Colonic mucosa (tissue), 4 donors: ENCODE results near the gene HOXB13. TPM values are rescaled to one million over a fixed set of nuclear protein-coding genes. Genes with fewer than 3 reads are reported as not detected.

Experiments
- DNase-seq: peaks from one replicate; pipeline ENCODE4 v3.0.0-alpha.2; 2020
- H3K27ac ChIP-seq: fragments of 200-600 bp; one replicate; pipeline ENCODE4 v1.8.0; 2021
- H3K27me3 ChIP-seq: fragments of 200-600 bp; one replicate; pipeline ENCODE4 v1.8.0; 2021
- H3K36me3 ChIP-seq: fragments of 200-600 bp; one replicate; pipeline ENCODE4 v1.8.0; 2021
- H3K4me1 ChIP-seq: fragments of 200-600 bp; one replicate; pipeline ENCODE4 v1.8.0; 2021; ENCODE audit warnings: mild to moderate bottlenecking
- H3K4me3 ChIP-seq: fragments of 200-600 bp; one replicate; pipeline ENCODE4 v1.8.0; 2021
- H3K9ac ChIP-seq, 2 donors: one replicate each; pipeline ENCODE4 v1.7.0; 2013; ENCODE audit warnings: control low read depth in 2 of 2, low read depth in 2 of 2, low read length in 2 of 2
- H3K9me3 ChIP-seq: fragments of 200-600 bp; one replicate; pipeline ENCODE4 v1.8.0; 2021
- intact Hi-C: fragments of 100-400 bp; cut with DNase I; formaldehyde crosslinking; loops from one replicate; pipeline ENCODE4 v1.14.1; 2022
- total RNA-seq, 2 donors: library from RNA; stranded (reverse); fragmentation: NEBNext Ultra II Directional in 1 of 2; extraction: Animal tissue kit (Norgen Biotek cat#: 25700) in 1 of 2; gene quantifications; one replicate each; pipeline ENCODE4 v1.2.1, GENCODE V29; 2021
- TF ChIP-seq, protein P1 (sequence below): fragments of 200-600 bp; IDR thresholded peaks from one replicate; pipeline ENCODE4 v1.8.0; 2022; ENCODE audit warnings: antibody characterized with exemption, mild to moderate bottlenecking
- donor health status: healthy.
- donor health status: DM: no; HTN: no; CAD: no.
- donor health status: DM: no; HTN: no; CAD: no.

Gene HOXB13
- total RNA-seq, 2 donors from 2014 or later = 82.9 to 122 TPM

DNA sequence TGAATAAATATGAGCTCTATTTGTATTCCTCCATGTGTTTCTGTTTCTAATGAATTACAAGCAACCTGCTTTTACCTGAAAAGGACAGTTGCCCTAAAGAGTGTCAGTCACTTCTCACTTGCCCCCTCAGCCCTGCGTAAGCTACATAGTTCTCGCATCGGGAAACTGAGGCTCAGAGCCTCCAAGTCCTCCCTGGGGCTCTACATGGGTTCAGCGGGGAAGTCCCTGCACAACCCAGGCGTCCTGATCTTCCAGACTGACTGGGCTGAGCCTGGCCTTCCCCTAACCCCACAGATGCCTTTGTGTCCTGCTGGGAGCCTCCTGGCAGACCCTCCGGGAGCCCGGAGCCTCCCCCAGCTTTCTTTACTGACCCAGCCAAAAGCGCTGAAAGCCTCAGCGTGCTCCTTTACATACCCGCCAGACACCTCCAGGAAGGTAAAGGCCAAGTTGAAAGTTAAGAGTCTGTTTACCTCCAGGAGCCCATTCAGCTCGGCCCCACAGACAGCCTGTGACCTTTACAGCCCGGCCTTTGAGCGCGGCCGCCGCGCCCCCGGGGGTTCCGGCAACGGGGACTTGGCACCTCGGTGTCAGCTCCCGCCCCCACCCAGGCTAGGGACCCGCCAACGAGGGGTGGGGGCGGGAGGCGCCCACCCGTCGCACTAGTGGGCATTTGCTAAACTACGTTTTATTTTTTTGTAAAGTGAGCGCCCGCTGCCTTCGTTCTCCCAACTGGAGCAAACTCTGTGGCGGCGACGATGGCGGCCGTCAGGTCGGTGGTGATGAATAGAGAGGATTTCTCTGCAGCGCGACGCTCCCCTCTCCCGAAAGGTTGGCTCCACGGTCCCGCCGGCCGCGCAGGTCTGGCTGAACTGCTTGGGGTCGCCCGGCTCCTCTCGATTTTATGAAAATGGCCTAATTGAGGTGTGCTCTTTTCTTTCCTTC is 4.4 kb upstream of the HOXB13 start:
- H3K4me1 ChIP-seq = no peaks in the 10 kb centered on the region
- H3K4me3 ChIP-seq = no peak overlapping the region
- no peak overlapping the region for H3K9ac ChIP-seq
- peak; percentile 70 for DNase-seq
- H3K27me3 ChIP-seq = peaks cover 31% of the 10 kb centered on the region
- TF ChIP-seq, protein P1, sequence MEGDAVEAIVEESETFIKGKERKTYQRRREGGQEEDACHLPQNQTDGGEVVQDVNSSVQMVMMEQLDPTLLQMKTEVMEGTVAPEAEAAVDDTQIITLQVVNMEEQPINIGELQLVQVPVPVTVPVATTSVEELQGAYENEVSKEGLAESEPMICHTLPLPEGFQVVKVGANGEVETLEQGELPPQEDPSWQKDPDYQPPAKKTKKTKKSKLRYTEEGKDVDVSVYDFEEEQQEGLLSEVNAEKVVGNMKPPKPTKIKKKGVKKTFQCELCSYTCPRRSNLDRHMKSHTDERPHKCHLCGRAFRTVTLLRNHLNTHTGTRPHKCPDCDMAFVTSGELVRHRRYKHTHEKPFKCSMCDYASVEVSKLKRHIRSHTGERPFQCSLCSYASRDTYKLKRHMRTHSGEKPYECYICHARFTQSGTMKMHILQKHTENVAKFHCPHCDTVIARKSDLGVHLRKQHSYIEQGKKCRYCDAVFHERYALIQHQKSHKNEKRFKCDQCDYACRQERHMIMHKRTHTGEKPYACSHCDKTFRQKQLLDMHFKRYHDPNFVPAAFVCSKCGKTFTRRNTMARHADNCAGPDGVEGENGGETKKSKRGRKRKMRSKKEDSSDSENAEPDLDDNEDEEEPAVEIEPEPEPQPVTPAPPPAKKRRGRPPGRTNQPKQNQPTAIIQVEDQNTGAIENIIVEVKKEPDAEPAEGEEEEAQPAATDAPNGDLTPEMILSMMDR = no peak
- no peaks in the 10 kb centered on the region for H3K9me3 ChIP-seq
- H3K27ac ChIP-seq = no peak overlapping the region
- no peaks in the 10 kb centered on the region for H3K36me3 ChIP-seq
- intact Hi-C loops = no loop called here

DNA sequence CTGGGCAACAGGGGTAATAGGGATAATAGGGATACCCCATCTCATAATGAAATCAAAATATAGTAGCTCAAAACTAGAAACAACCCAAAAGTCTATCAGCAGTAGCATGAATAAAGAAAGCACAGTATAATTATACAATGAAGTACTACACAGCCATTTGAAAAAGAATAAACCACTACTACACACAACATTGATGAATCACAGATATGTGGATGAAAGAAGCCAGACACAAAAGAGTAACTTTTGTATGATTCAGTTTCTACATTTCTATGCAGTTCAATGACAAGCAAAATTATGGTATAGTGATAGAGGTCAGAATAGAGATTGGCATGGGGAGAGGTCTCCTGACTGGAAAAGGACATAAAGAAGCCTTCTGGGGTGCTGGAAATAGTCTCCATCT is 2.8 kb upstream of the HOXB13 start:
- H3K4me1 ChIP-seq = no peaks in the 10 kb centered on the region
- no peak for DNase-seq
- H3K27me3 ChIP-seq = peaks cover 37% of the 10 kb centered on the region
- intact Hi-C loops = no loop called here
- no peak overlapping the region for H3K9ac ChIP-seq
- H3K4me3 ChIP-seq = no peak overlapping the region
- no peak overlapping the region for H3K27ac ChIP-seq
- TF ChIP-seq, protein P1 = no peak
- no peaks in the 10 kb centered on the region for H3K36me3 ChIP-seq
- H3K9me3 ChIP-seq = no peaks in the 10 kb centered on the region

DNA sequence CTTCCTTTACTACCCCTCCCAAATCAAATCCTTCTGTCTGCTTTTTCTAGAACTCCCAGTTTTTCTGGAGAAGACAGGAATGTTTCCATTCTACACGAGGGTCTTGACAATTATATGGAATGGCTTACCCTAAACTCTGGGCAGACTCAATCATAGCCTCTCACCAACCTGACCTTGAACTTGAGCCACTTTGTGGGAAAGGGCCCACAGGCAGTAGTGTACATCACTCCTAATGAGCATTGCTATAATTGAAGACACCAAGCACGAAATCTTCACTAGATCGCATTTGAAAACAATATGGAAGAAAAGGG is 1.6 kb upstream of the HOXB13 start:
- no peak overlapping the region for H3K4me3 ChIP-seq
- no peak overlapping the region for H3K9ac ChIP-seq
- intact Hi-C loops = no loop called here
- H3K27me3 ChIP-seq = peaks cover 46% of the 10 kb centered on the region
- H3K9me3 ChIP-seq = no peaks in the 10 kb centered on the region
- no peak for DNase-seq
- no peaks in the 10 kb centered on the region for H3K36me3 ChIP-seq
- no peaks in the 10 kb centered on the region for H3K4me1 ChIP-seq
- TF ChIP-seq, protein P1 = no peak
- peak overlapping the region; percentile 85 for H3K27ac ChIP-seq

DNA sequence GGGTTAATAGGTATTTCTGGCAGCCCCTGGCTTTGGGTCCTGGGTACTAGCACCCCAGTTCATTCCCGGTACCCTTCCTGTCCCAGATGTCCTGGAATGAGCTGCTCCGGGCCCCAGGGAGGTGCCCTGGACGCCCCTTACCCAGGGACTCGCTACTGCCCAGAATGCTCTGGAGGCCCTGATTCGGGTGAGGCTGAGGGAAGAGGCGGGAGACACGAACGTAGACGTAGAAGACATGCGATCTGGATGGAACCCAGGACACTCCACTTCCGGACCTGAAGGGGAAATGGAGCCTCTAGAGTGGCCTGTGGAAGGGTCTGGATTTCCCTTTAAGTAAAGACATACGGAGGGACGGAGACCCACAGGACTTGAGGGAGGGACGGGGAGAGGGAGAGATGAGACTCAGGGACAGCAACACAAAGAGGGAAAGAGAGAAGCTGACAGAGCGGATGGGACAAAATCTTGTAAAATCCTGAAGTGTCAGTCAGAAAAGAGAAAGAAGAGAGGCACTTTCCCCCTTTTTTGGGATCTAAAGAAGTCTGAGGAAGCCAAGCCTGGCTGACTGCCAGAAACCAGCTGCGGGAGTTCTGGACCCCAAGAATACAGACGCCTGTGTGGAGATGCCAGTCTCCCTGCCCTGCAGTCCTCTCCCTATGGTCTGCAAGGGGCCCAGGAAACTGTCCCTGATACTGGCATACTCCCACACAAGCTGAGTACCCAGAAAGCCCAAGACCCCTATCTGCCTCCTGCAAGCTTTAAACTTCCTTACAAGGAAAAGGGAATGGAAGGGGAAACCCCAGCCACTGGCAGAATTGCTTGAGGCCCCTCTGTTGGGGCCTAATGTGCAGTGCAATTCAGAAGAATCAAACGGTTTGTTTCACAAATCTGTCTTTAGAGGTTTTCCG is 1.0 kb upstream of the HOXB13 start:
- Histone ChIP-seq H3K27ac (peak overlapping the region; percentile 85), H3K9ac (no peak overlapping the region)
- peak; percentile 59 for DNase-seq

More for the DNA sequence above, 1.0 kb upstream of the HOXB13 start:
- no peaks in the 10 kb centered on the region for H3K36me3 ChIP-seq
- no peaks in the 10 kb centered on the region for H3K9me3 ChIP-seq
- no peaks in the 10 kb centered on the region for H3K4me1 ChIP-seq
- intact Hi-C loops = no loop called here
- peaks cover 47% of the 10 kb centered on the region for H3K27me3 ChIP-seq
- TF ChIP-seq, protein P1 = no peak
- peak overlapping the region; percentile 21 for H3K4me3 ChIP-seq
